ENCODE results near the gene NPPC. TPM values are rescaled to one million over a fixed set of nuclear protein-coding genes. Genes with fewer than 3 reads are reported as not detected.

NPPC gene
- total and polyA plus RNA-seq, 2 of the 8 experiments (the other 6 are each of a cell fraction or from before 2014, with no cell fraction given), result 1.3 to 4.7 TPM

DNA sequence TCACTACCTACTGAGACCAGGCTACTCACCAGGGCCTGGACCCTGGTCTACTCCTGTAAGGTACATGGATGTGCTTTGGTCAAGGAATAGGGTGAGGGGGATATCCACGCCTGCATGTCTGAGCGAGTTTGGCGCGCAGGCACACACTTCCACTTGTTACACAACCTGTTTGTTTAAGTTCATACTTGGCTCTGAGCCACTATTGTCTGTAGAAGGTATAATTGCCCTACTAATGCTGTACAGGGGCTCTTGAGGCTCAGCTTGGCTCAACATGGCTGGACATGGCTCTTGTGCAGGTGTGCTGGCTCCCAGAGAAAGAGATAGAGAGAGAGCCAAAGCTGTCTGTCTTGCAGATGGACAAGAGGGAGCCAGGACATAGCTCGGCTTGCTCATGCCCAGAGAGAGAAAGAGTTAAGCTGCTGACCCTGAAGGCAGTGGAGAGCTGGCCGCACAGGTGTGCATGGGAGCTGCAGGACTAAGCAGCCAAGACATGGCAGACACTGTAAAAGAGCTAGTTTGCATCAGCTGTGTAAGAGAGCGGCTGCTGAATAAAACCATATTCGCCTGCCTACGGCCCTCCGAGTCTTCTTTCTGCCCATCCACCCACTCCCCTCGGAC, 35.2 kb downstream of the NPPC start:
- no peak overlapping the region for H2BK120ac ChIP-seq (replicated peaks; ENCODE audit: low read depth, low read length)
- H2BK5ac ChIP-seq (ENCODE audit: low read depth, low read length), result no peak overlapping the region
- H3K27me3 ChIP-seq (replicated peaks in 1 of 4; ENCODE audit: control insufficient read depth in 3 of 4, extremely low read depth in 1 of 4, insufficient read depth in 3 of 4, low read length in 3 of 4), result no peaks in the 10 kb centered on the region
- H3K56ac ChIP-seq (replicated peaks; ENCODE audit: insufficient read length, low read depth, low read length), result no peak overlapping the region
- no peak overlapping the region for H3K4me3 ChIP-seq (ENCODE audit: extremely low read depth in 1 of 4, insufficient read depth in 2 of 4, low read depth in 3 of 4, low read length in 4 of 4)
- H3K27ac ChIP-seq (ENCODE audit: low read depth, low read length), result no peak overlapping the region
- ChIA-PET CTCF (ENCODE audit: partially characterized antibody) (interaction anchor here (1.6 to 3.9 kb wide), 2 partner anchors 9 to 34 kb away, joined by 3 to 35 read pairs; no protein-coding TSS in a partner anchor), POLR2A (ENCODE audit: partially characterized antibody) (interaction anchor here (0.6 to 1.6 kb wide), 3 partner anchors 10 to 30 kb away, joined by 3 to 4 read pairs (median 3); no protein-coding TSS in a partner anchor)
- no peak overlapping the region for H4K5ac ChIP-seq (ENCODE audit: insufficient read length, low read depth, low read length)
- no peak overlapping the region for H3K14ac ChIP-seq (ENCODE audit: insufficient read length)
- H3K23ac ChIP-seq (ENCODE audit: insufficient read length), result no peak overlapping the region
- no peak overlapping the region for H4K91ac ChIP-seq (replicated peaks; ENCODE audit: insufficient read length, low read length)
- H2BK12ac ChIP-seq (ENCODE audit: low read depth, low read length), result no peak overlapping the region
- H3K36me3 ChIP-seq (ENCODE audit: control insufficient read depth in 2 of 4, insufficient read depth in 4 of 4, low read length in 3 of 4), result no peaks in the 10 kb centered on the region
- H4K8ac ChIP-seq (ENCODE audit: extremely low read depth, insufficient read depth, low read length), result no peak overlapping the region
- H3K18ac ChIP-seq (ENCODE audit: extremely low read depth, low read length), result no peak overlapping the region
- peak overlapping the region; percentile 20; the same call in 1 of the 2 replicates for H2AFZ ChIP-seq (ENCODE audit: low read length)
- no peak overlapping the region for H2BK20ac ChIP-seq (ENCODE audit: low read length)
- H3K4ac ChIP-seq (replicated peaks; ENCODE audit: insufficient read length, low read depth, low read length), result no peak overlapping the region
- no peaks in the 10 kb centered on the region for H3K79me1 ChIP-seq (ENCODE audit: low read depth, low read length)
- FAIRE-seq, result no peak
- H3K79me2 ChIP-seq (ENCODE audit: control insufficient read depth in 1 of 2, insufficient read depth in 2 of 2, low read length in 2 of 2), result no peaks in the 10 kb centered on the region
- no peak for DNase-seq (ENCODE audit: low read depth in 1 of 2, low spot score in 2 of 2)
- H3K9me3 ChIP-seq (ENCODE audit: insufficient read depth in 2 of 2, low read depth in 1 of 2, low read length in 1 of 2), result peaks cover 0 to under 1% of the 10 kb centered on the region in 2 experiments; a peak in 1 of 4 replicates
- H2AK5ac ChIP-seq (ENCODE audit: low read depth, low read length), result no peak overlapping the region
- no peaks in the 10 kb centered on the region for H4K20me1 ChIP-seq (replicated peaks in 1 of 2; ENCODE audit: control insufficient read depth in 1 of 2, insufficient read depth in 2 of 2, low read length in 2 of 2)
- H2BK15ac ChIP-seq (ENCODE audit: low read length), result no peak overlapping the region
- H3K23me2 ChIP-seq (ENCODE audit: low read depth, low read length), result no peaks in the 10 kb centered on the region; the same call in 1 of the 2 replicates
- no peak overlapping the region for H3K9ac ChIP-seq (replicated peaks in 1 of 4; ENCODE audit: extremely low read depth in 1 of 4, low read depth in 3 of 4, low read length in 3 of 4)
- WGBS, 2 experiments (ENCODE audit: extremely low coverage in 1 of 2, insufficient coverage in 1 of 2, insufficient read length in 1 of 2, insufficient replicate concordance in 2 of 2, low coverage in 1 of 2, low lambda C conversion rate in 2 of 2, missing lambda C conversion rate in 1 of 2), result 88% methylated on average over 11 of the region's 11 CpGs; no CpG with 5 or more reads in 1 of the 2 experiments
- no peaks in the 10 kb centered on the region for H3K4me1 ChIP-seq (replicated peaks in 1 of 4; ENCODE audit: control insufficient read depth in 3 of 4, insufficient read depth in 4 of 4, low read length in 3 of 4)
- H3K4me2 ChIP-seq (ENCODE audit: insufficient read depth in 1 of 2, low read depth in 2 of 2, low read length in 2 of 2), result no peak overlapping the region
- TF ChIP-seq POLR2A (IDR thresholded peaks at IDR 0.05; ENCODE audit: control extremely low read depth in 1 of 2, low read depth in 2 of 2, low read length in 2 of 2) (no peak), SP4 (IDR thresholded peaks at IDR 0.05; ENCODE audit: low read length) (no peak), ZNF274 (IDR thresholded peaks at IDR 0.05; ENCODE audit: borderline replicate concordance, extremely low read depth, low read length) (no peak), SIRT6 (IDR thresholded peaks at IDR 0.05; ENCODE audit: low read length) (no peak), KDM1A (IDR thresholded peaks at IDR 0.05; ENCODE audit: borderline replicate concordance, low read length) (no peak), HDAC6 (IDR thresholded peaks at IDR 0.05; ENCODE audit: low read depth, low read length) (no peak), SRF (IDR thresholded peaks at IDR 0.05; ENCODE audit: low read depth, low read length) (no peak), TEAD4 (IDR thresholded peaks at IDR 0.05; ENCODE audit: low read depth, low read length) (no peak), TAF7 (optimal IDR thresholded peaks at IDR 0.05; ENCODE audit: borderline replicate concordance, low read depth, low read length) (no peak), YY1 (IDR thresholded peaks at IDR 0.05; ENCODE audit: low read depth, low read length) (no peak), KDM4A (IDR thresholded peaks at IDR 0.05; ENCODE audit: low read depth, low read length, severe bottlenecking) (no peak)
- TF ChIP-seq, protein P1, sequence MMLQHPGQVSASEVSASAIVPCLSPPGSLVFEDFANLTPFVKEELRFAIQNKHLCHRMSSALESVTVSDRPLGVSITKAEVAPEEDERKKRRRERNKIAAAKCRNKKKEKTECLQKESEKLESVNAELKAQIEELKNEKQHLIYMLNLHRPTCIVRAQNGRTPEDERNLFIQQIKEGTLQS (IDR thresholded peaks at IDR 0.05; ENCODE audit: insufficient read depth, low read depth, low read length), result no peak
- TF ChIP-seq, protein P2, sequence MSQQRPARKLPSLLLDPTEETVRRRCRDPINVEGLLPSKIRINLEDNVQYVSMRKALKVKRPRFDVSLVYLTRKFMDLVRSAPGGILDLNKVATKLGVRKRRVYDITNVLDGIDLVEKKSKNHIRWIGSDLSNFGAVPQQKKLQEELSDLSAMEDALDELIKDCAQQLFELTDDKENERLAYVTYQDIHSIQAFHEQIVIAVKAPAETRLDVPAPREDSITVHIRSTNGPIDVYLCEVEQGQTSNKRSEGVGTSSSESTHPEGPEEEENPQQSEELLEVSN (IDR thresholded peaks at IDR 0.05), result no peak

Data from H1 (cell line).